ENCODE data around the gene KCNJ6. TPM values are rescaled to one million over a fixed set of nuclear protein-coding genes. Genes with fewer than 3 reads are reported as not detected.

The KCNJ6 gene
- total RNA-seq, 1 experiment from 2014 or later, result not detected

DNA sequence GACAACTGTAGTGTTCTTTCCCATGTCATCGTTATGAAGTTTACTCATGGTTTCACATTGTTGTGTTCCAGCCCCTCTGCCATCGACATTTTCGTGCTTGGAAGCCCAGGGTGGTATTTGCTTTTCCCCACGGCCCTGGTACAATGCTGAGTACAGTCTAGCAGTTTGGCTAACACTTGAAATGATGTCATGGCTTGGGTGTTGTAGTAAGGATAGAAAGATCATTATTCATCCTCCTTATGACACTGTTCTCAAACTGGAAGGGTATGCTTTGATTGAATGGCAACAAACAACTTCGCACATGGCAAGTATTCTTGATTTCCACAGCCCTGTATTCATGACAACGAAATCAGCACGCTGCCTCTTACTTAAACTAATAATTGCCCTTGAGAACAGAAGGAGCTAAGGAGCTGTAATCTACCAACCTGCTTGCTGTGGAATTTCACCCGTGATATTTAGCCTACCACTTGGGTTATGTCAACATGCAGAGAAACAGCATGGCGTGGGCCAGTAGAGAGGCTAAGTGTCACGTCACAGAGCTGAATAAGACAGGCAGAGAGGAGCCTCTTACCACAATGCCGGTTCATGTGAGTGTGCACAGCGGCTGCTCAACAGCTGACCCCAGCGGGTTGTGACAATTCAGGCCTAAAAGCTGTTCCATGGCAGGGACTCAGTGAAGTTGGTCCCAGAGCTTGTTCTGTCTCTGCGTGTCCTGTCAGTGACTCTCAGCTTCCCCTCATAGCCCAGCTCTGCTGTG, 73.9 kb downstream of the KCNJ6 start:
- Histone ChIP-seq H3K4me2 (ENCODE audit: low read length) (no peak overlapping the region), H3K4me3 (replicated peaks in 1 of 2; ENCODE audit: low read depth in 1 of 2, low read length in 2 of 2) (no peak overlapping the region), H3K9me3 (ENCODE audit: control insufficient read depth in 1 of 2, insufficient read depth in 1 of 2, low read depth in 1 of 2, low read length in 2 of 2) (peaks cover 0 to 9% of the 10 kb centered on the region in 2 experiments; a peak in 1 of 4 replicates), H2AFZ (ENCODE audit: low read depth, low read length, poor library complexity, severe bottlenecking) (no peak overlapping the region), H3K9me2 (ENCODE audit: insufficient read depth) (no peaks in the 10 kb centered on the region), H4K20me1 (ENCODE audit: insufficient read depth) (no peaks in the 10 kb centered on the region), H3K27me3 (ENCODE audit: insufficient read depth, low read length) (no peaks in the 10 kb centered on the region; the same call in 1 of the 2 replicates), H3K9ac (ENCODE audit: low read length) (no peak overlapping the region), H3K36me3 (ENCODE audit: control insufficient read depth in 1 of 2, insufficient read depth in 2 of 2, low read length in 2 of 2) (no peaks in the 10 kb centered on the region), H3K27ac (ENCODE audit: low read depth, low read length) (no peak overlapping the region), H3K79me2 (ENCODE audit: insufficient read depth, low read length) (no peaks in the 10 kb centered on the region), H3K4me1 (ENCODE audit: control insufficient read depth in 1 of 2, insufficient read depth in 2 of 2, low read length in 2 of 2) (no peaks in the 10 kb centered on the region)
- RAD21 ChIA-PET (ENCODE audit: low non-redundant PET in 1 of 2, low total read pairs in 2 of 2, uncharacterized antibody in 2 of 2, unreplicated experiment in 2 of 2), result no interaction called here
- POLR2A ChIA-PET, result no interaction called here
- TF ChIP-seq SIN3A (IDR thresholded peaks at IDR 0.05; ENCODE audit: low read depth), result no peak
- TF ChIP-seq SRF (IDR thresholded peaks at IDR 0.05; ENCODE audit: low read depth), result no peak
- TF ChIP-seq CBX3 (IDR thresholded peaks at IDR 0.05; ENCODE audit: low read depth), result no peak
- TF ChIP-seq CEBPB (IDR thresholded peaks at IDR 0.05; ENCODE audit: low read depth), result no peak
- TF ChIP-seq RAD21 (IDR thresholded peaks at IDR 0.05; ENCODE audit: low read depth), result no peak
- intact Hi-C loops (cut with micrococcal nuclease), result no loop called here
- ATAC-seq (no peak), DNase-seq (ENCODE audit: low read depth, low spot score) (no peak)
- CTCF ChIA-PET, result no interaction called here
- BruUV-seq (replicated peaks), result no TSS peak

DNA sequence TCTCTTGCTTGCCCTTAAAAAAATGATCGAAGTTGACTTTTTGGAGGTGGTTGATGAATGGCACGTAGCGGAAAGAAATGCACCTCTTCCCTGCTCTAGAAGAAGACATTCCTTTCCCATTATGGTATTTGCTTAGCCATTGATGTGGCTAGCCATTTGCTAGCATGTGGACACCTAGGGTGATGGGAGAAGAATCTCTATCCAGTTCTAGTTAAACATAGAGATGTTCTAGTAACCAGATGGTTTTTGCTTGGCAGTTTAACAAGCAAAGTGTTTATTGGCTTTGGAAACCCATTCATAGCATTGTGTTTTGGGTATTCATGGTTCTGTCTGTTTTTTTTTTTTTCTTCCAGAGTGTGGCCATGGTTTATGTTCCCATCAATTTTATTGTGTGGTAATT, 78.9 kb downstream of the KCNJ6 start:
- H3K4me2 ChIP-seq (ENCODE audit: low read length), result no peak overlapping the region
- no peak overlapping the region for H3K4me3 ChIP-seq (replicated peaks in 1 of 2; ENCODE audit: low read depth in 1 of 2, low read length in 2 of 2)
- DNase-seq (ENCODE audit: low read depth, low spot score) (no peak), ATAC-seq (no peak)
- no peaks in the 10 kb centered on the region for H3K4me1 ChIP-seq (ENCODE audit: control insufficient read depth in 1 of 2, insufficient read depth in 2 of 2, low read length in 2 of 2)
- intact Hi-C loops (cut with micrococcal nuclease), result no loop called here
- no peaks in the 10 kb centered on the region; the same call in 1 of the 2 replicates for H3K27me3 ChIP-seq (ENCODE audit: insufficient read depth, low read length)
- peaks cover 0 to 5% of the 10 kb centered on the region in 2 experiments; a peak in 1 of 4 replicates for H3K9me3 ChIP-seq (ENCODE audit: control insufficient read depth in 1 of 2, insufficient read depth in 1 of 2, low read depth in 1 of 2, low read length in 2 of 2)
- H2AFZ ChIP-seq (ENCODE audit: low read depth, low read length, poor library complexity, severe bottlenecking), result no peak overlapping the region
- no peaks in the 10 kb centered on the region for H3K36me3 ChIP-seq (ENCODE audit: control insufficient read depth in 1 of 2, insufficient read depth in 2 of 2, low read length in 2 of 2)
- BruUV-seq (replicated peaks), result no TSS peak
- ChIA-PET CTCF (no interaction called here), RAD21 (ENCODE audit: low non-redundant PET in 1 of 2, low total read pairs in 2 of 2, uncharacterized antibody in 2 of 2, unreplicated experiment in 2 of 2) (no interaction called here), POLR2A (no interaction called here)
- H4K20me1 ChIP-seq (ENCODE audit: insufficient read depth), result no peaks in the 10 kb centered on the region
- H3K27ac ChIP-seq (ENCODE audit: low read depth, low read length), result no peak overlapping the region
- no peak overlapping the region for H3K9ac ChIP-seq (ENCODE audit: low read length)
- H3K79me2 ChIP-seq (ENCODE audit: insufficient read depth, low read length), result no peaks in the 10 kb centered on the region
- TF ChIP-seq YY1 (IDR thresholded peaks at IDR 0.05; ENCODE audit: extremely low read depth, insufficient replicate concordance, low read depth, low read length) (no peak), ELF1 (IDR thresholded peaks at IDR 0.05; ENCODE audit: borderline replicate concordance, low read depth) (no peak), CEBPB (IDR thresholded peaks at IDR 0.05; ENCODE audit: low read depth) (no peak), TCF7L2 (IDR thresholded peaks at IDR 0.05; ENCODE audit: borderline replicate concordance, extremely low read depth, insufficient read depth, insufficient read length) (no peak), RAD21 (IDR thresholded peaks at IDR 0.05; ENCODE audit: low read depth) (no peak), EGR1 (IDR thresholded peaks at IDR 0.05; ENCODE audit: low read depth) (no peak)
- H3K9me2 ChIP-seq (ENCODE audit: insufficient read depth), result no peaks in the 10 kb centered on the region

Measured in HCT116 (cell line).